Stimulated activated naive B cell treated with anti-CD40 and anti-IgM and Interleukin-4, amounts not matched to agents 10 μg/mL and 1 μg/mL and 100 μg/mL, for 72 hours (primary cell): ENCODE results near the gene PRRC2B.

Experiments used
- ATAC-seq, 2 donors: fragments of 150-1000 bp; cut with Tn5 transposase; replicated peaks; 2 replicates each; pipeline ENCODE4 v1.10.0; 2021; ENCODE audit warnings: moderate library complexity in 1 of 2
- DNase-seq: peaks from one replicate; pipeline ENCODE4 v3.0.0; 2021
- H3K27ac Mint-ChIP-seq: one replicate; pipeline ENCODE4 v1.8.0; 2022; ENCODE audit warnings: mild to moderate bottlenecking, mixed read lengths
- H3K27me3 Mint-ChIP-seq, 2 donors: one replicate each; pipeline ENCODE4 v1.8.0; 2022; ENCODE audit warnings: mixed read lengths in 2 of 2
- H3K36me3 Mint-ChIP-seq, 2 donors: one replicate each; pipeline ENCODE4 v1.8.0; 2022; ENCODE audit warnings: mixed read lengths in 2 of 2, mild to moderate bottlenecking in 1 of 2
- H3K4me1 Mint-ChIP-seq, 2 donors: one replicate each; pipeline ENCODE4 v1.8.0; 2022; ENCODE audit warnings: mixed read lengths in 2 of 2, mild to moderate bottlenecking in 1 of 2
- H3K4me3 Mint-ChIP-seq, 2 donors: one replicate each; pipeline ENCODE4 v1.8.0; 2022; ENCODE audit warnings: mild to moderate bottlenecking in 2 of 2, mixed read lengths in 2 of 2, moderate library complexity in 1 of 2
- H3K9me3 Mint-ChIP-seq, 2 donors: one replicate each; pipeline ENCODE4 v1.8.0; 2022; ENCODE audit warnings: mixed read lengths in 2 of 2, mild to moderate bottlenecking in 1 of 2

PRRC2B gene

GRCh38 chr9:131480258-131480657 lies 86.4 kb downstream of the PRRC2B start:
- no peak overlapping the region for H3K4me3 Mint-ChIP-seq
- DNase-seq: no peak
- ATAC-seq: no peak
- no peaks in the 10 kb centered on the region for H3K9me3 Mint-ChIP-seq
- H3K36me3 Mint-ChIP-seq: peaks cover 41 to 55% of the 10 kb centered on the region in 2 donors
- no peaks in the 10 kb centered on the region for H3K27me3 Mint-ChIP-seq
- H3K4me1 Mint-ChIP-seq: peaks cover 6 to 8% of the 10 kb centered on the region in 2 donors
- peak overlapping the region; percentile 31 for H3K27ac Mint-ChIP-seq

- Mint-ChIP-seq H3K36me3 (peaks cover 46 to 60% of the 10 kb centered on the region in 2 donors), H3K4me1 (peaks cover 6 to 8% of the 10 kb centered on the region in 2 donors), H3K27me3 (no peaks in the 10 kb centered on the region), H3K4me3 (no peak overlapping the region), H3K27ac (peak overlapping the region; percentile 31), H3K9me3 (no peaks in the 10 kb centered on the region)
- DNase-seq: no peak
- no peak for ATAC-seq
Observed at GRCh38 chr9:131481441-131482342, 87.8 kb downstream of the PRRC2B start.

- Mint-ChIP-seq H3K27ac (peak overlapping the region; percentile 52), H3K4me3 (no peak overlapping the region), H3K36me3 (peaks cover 47 to 60% of the 10 kb centered on the region in 2 donors), H3K27me3 (no peaks in the 10 kb centered on the region), H3K4me1 (peaks cover 6% of the 10 kb centered on the region in 2 donors), H3K9me3 (no peaks in the 10 kb centered on the region)
- DNase-seq: no peak
- ATAC-seq: no peak
Observed at GRCh38 chr9:131482343-131483006, 88.6 kb downstream of the PRRC2B start.

GRCh38 chr9:131483319-131484050 lies 89.6 kb downstream of the PRRC2B start:
- ATAC-seq: no peak
- Mint-ChIP-seq H3K4me1 (peaks cover 0 to under 1% of the 10 kb centered on the region in 2 donors), H3K9me3 (no peaks in the 10 kb centered on the region), H3K27me3 (no peaks in the 10 kb centered on the region), H3K4me3 (no peak overlapping the region), H3K36me3 (peaks cover 53 to 62% of the 10 kb centered on the region in 2 donors), H3K27ac (peak overlapping the region; percentile 62)
- no peak for DNase-seq

- peak overlapping the region; percentile 62 for H3K27ac Mint-ChIP-seq
- ATAC-seq (no peak), DNase-seq (no peak)
- H3K9me3 Mint-ChIP-seq: no peaks in the 10 kb centered on the region
- H3K36me3 Mint-ChIP-seq: peaks cover 56 to 63% of the 10 kb centered on the region in 2 donors
- no peaks in the 10 kb centered on the region for H3K27me3 Mint-ChIP-seq
- no peak overlapping the region for H3K4me3 Mint-ChIP-seq
- H3K4me1 Mint-ChIP-seq: peaks cover 0 to 2% of the 10 kb centered on the region in 2 donors
Observed at GRCh38 chr9:131484051-131484445, 90.2 kb downstream of the PRRC2B start.

GRCh38 chr9:131484560-131485185 lies 90.8 kb downstream of the PRRC2B start:
- ATAC-seq (no peak), DNase-seq (no peak)
- Mint-ChIP-seq H3K4me3 (no peak overlapping the region), H3K9me3 (no peaks in the 10 kb centered on the region), H3K27me3 (no peaks in the 10 kb centered on the region), H3K36me3 (peaks cover 55 to 63% of the 10 kb centered on the region in 2 donors), H3K4me1 (peaks cover 0 to 2% of the 10 kb centered on the region in 2 donors), H3K27ac (peak overlapping the region; percentile 31)

GRCh38 chr9:131485206-131485605 lies 91.3 kb downstream of the PRRC2B start:
- Mint-ChIP-seq H3K9me3 (no peaks in the 10 kb centered on the region), H3K36me3 (peaks cover 60 to 68% of the 10 kb centered on the region in 2 donors), H3K4me3 (no peak overlapping the region), H3K4me1 (peaks cover 0 to 6% of the 10 kb centered on the region in 2 donors), H3K27me3 (no peaks in the 10 kb centered on the region), H3K27ac (no peak overlapping the region)
- DNase-seq (no peak), ATAC-seq (no peak)

GRCh38 chr9:131485728-131486422 lies 92.0 kb downstream of the PRRC2B start:
- H3K4me3 Mint-ChIP-seq: no peak overlapping the region
- H3K9me3 Mint-ChIP-seq: no peaks in the 10 kb centered on the region

GRCh38 chr9:131487001-131487400 lies 93.1 kb downstream of the PRRC2B start:
- no peak for DNase-seq
- no peaks in the 10 kb centered on the region for H3K27me3 Mint-ChIP-seq
- peaks cover 70 to 81% of the 10 kb centered on the region in 2 donors for H3K36me3 Mint-ChIP-seq
- H3K4me3 Mint-ChIP-seq: no peak overlapping the region
- H3K4me1 Mint-ChIP-seq: peaks cover 0 to 6% of the 10 kb centered on the region in 2 donors
- ATAC-seq: no peak
- no peak overlapping the region for H3K27ac Mint-ChIP-seq
- no peaks in the 10 kb centered on the region for H3K9me3 Mint-ChIP-seq

More at GRCh38 chr9:131485728-131486422, 92.0 kb downstream of the PRRC2B start:
- H3K27me3 Mint-ChIP-seq: no peaks in the 10 kb centered on the region
- peaks cover 67 to 75% of the 10 kb centered on the region in 2 donors for H3K36me3 Mint-ChIP-seq
- peak overlapping the region; percentile 71 for H3K27ac Mint-ChIP-seq
- DNase-seq (no peak), ATAC-seq (no peak)
- H3K4me1 Mint-ChIP-seq: peaks cover 0 to 6% of the 10 kb centered on the region in 2 donors

- H3K36me3 Mint-ChIP-seq: peaks cover 71 to 76% of the 10 kb centered on the region in 2 donors
Observed at GRCh38 chr9:131487621-131488031, 93.7 kb downstream of the PRRC2B start.

GRCh38 chr9:131490514-131490913 lies 96.6 kb downstream of the PRRC2B start:
- no peak for ATAC-seq
- Mint-ChIP-seq H3K4me1 (peaks cover 0 to 6% of the 10 kb centered on the region in 2 donors), H3K36me3 (peaks cover 66 to 82% of the 10 kb centered on the region in 2 donors), H3K4me3 (no peak overlapping the region), H3K27me3 (no peaks in the 10 kb centered on the region), H3K27ac (peak overlapping the region; percentile 87), H3K9me3 (no peaks in the 10 kb centered on the region)
- DNase-seq: no peak

More at GRCh38 chr9:131487621-131488031, 93.7 kb downstream of the PRRC2B start:
- Mint-ChIP-seq H3K27me3 (no peaks in the 10 kb centered on the region), H3K27ac (no peak overlapping the region), H3K9me3 (no peaks in the 10 kb centered on the region), H3K4me1 (peaks cover 0 to 6% of the 10 kb centered on the region in 2 donors), H3K4me3 (no peak overlapping the region)
- DNase-seq (no peak), ATAC-seq (no peak)

GRCh38 chr9:131491001-131491710 lies 97.3 kb downstream of the PRRC2B start:
- DNase-seq (no peak), ATAC-seq (no peak)
- Mint-ChIP-seq H3K9me3 (no peaks in the 10 kb centered on the region), H3K27ac (peak overlapping the region; percentile 87), H3K4me1 (peaks cover 0 to 6% of the 10 kb centered on the region in 2 donors), H3K4me3 (no peak overlapping the region), H3K27me3 (no peaks in the 10 kb centered on the region), H3K36me3 (peaks cover 64 to 80% of the 10 kb centered on the region in 2 donors)

GRCh38 chr9:131492070-131492469 lies 98.2 kb downstream of the PRRC2B start:
- Mint-ChIP-seq H3K36me3 (peaks cover 62 to 77% of the 10 kb centered on the region in 2 donors), H3K9me3 (no peaks in the 10 kb centered on the region), H3K27ac (peak overlapping the region; percentile 74), H3K4me1 (peaks cover 3 to 6% of the 10 kb centered on the region in 2 donors), H3K27me3 (no peaks in the 10 kb centered on the region), H3K4me3 (no peak overlapping the region)
- no peak for DNase-seq
- ATAC-seq: no peak
